Upper lobe of left lung (tissue), 4 donors: ENCODE measurements around the gene MARK3.

ENCODE experiments used
- EP300 ChIP-seq, 4 donors: sonication (generic); formaldehyde crosslinking; IDR thresholded peaks; one replicate each; pipeline ENCODE4 v1.5.1; 2017; ENCODE audit warnings: antibody characterized with exemption in 4 of 4, control low read depth in 2 of 4
- POLR2A ChIP-seq, 4 donors: fragments of 450-650 bp; IDR thresholded peaks; one replicate each; pipeline ENCODE4 v1.5.1; 2016 to 2017; ENCODE audit warnings: antibody characterized with exemption in 4 of 4, mild to moderate bottlenecking in 2 of 4

GRCh38 chr14:103521951-103522563, 136.8 kb downstream of the MARK3 start:
- TF ChIP-seq EP300 (IDR thresholded peaks at IDR 0.05): no peak
- no peak for TF ChIP-seq POLR2A (IDR thresholded peaks at IDR 0.05)
